Tibial artery (tissue), 4 donors: ENCODE data around the gene DOCK1.

ENCODE experiments used
- DNase-seq, 2 donors: peaks; one replicate each; pipeline ENCODE4 v3.0.0-alpha.2; 2019
- H3K27ac ChIP-seq, 2 donors: fragments of 200-600 bp; sonication (generic) in 1 of 2; 1 replicate in 1 of 2; 2 replicates in 1 of 2; pipeline ENCODE4 v1.5.1; 2018 to 2019; ENCODE audit warnings: mild to moderate bottlenecking in 1 of 2
- H3K27me3 ChIP-seq, 2 donors: fragments of 200-600 bp; sonication (generic) in 1 of 2; one replicate each; pipeline versions ENCODE4 v1.5.1 to v1.6.0; 2016 to 2019
- H3K36me3 ChIP-seq, 3 donors: fragments of 200-600 bp; sonication (generic) in 2 of 3; one replicate each; pipeline ENCODE4 v1.5.1; 2016 to 2019; ENCODE audit warnings: mild to moderate bottlenecking in 2 of 3
- H3K4me1 ChIP-seq, 4 donors: fragments of 200-600 bp; sonication (generic) in 2 of 4; 1 replicate in 3 of 4; 2 replicates in 1 of 4; pipeline ENCODE4 v1.5.1; 2016 to 2019
- H3K4me3 ChIP-seq, 2 donors: fragments of 200-600 bp; sonication (generic) in 1 of 2; 1 replicate in 1 of 2; 2 replicates in 1 of 2; pipeline ENCODE4 v1.5.1; 2018 to 2019; ENCODE audit warnings: mild to moderate bottlenecking in 2 of 2
- H3K9me3 ChIP-seq, 3 donors: fragments of 200-600 bp; sonication (generic) in 1 of 3; one replicate each; pipeline ENCODE4 v1.5.1; 2016 to 2019
- CTCF ChIP-seq, 2 experiments: fragments of 200-600 bp in 1 of 2; fragments of 450-650 bp in 1 of 2; IDR thresholded peaks; one replicate each; pipeline ENCODE4 v1.5.1; 2017 to 2019; ENCODE audit warnings: antibody characterized with exemption in 2 of 2, mild to moderate bottlenecking in 1 of 2, moderate library complexity in 1 of 2
- intact Hi-C: fragments of 100-400 bp; cut with DNase I; formaldehyde crosslinking; loops from one replicate; pipeline ENCODE4 v1.15.0; 2023; ENCODE audit warnings: low total_unique reads

Gene DOCK1

GRCh38 chr10:126904818-126905701, at the start of gene DOCK1:
TSS of gene DOCK1 (plus strand) at chr10:126905428. CDS start at chr10:126905518, 90 bp downstream.
- peak within 1 kb of the TSS; percentile 85 to 86 for H3K27ac ChIP-seq
- peaks cover 0 to 24% (median 18%) of the 10 kb centered on the region in 4 donors for H3K4me1 ChIP-seq
- H3K36me3 ChIP-seq, result no peaks in the 10 kb centered on the region
- peak; percentile 71 to 78 for DNase-seq
- intact Hi-C loops, result loop anchor here (10.0 kb wide), 1 partner anchor 490 kb away; no protein-coding TSS in a partner anchor
- no peaks in the 10 kb centered on the region for H3K9me3 ChIP-seq
- TF ChIP-seq CTCF (IDR thresholded peaks at IDR 0.05), result no peak
- H3K4me3 ChIP-seq, result peak within 1 kb of the TSS; percentile 86 to 99
- H3K27me3 ChIP-seq, result no peaks in the 10 kb centered on the region

DNA sequence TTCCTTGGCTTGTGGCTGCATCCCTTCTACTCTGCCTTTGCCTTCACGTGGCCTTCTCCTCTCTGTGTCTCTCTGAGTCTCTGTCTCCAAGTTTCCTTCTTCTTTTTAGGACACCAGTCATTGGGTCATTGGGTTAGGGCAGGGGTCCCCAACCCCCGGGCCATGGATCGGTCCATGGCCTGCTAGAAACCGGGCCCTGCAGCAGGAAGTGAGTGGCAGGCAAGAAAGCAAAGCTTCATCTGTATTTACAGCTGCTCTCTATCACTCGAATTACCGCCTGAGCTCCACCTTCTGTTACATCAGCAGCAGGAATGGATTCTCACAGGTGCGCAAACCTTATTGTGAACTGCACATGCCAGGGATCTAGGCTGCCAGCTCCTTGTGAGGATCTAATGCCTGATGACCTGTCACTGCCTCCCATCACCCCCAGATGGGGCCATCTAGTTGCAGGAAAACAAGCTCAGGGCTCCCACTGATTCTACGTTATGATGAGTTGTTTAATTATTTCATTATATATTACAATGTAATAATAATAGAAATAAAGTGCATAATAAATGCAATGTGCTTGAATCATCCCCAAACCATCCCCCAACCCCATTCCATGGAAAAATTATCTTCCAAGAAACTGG, 47.9 kb upstream of the DOCK1 start:
- no peak for DNase-seq
- intact Hi-C loops, result no loop called here
- Histone ChIP-seq H3K36me3 (no peaks in the 10 kb centered on the region), H3K9me3 (peaks cover 0 to 10% (median 0%) of the 10 kb centered on the region in 3 donors), H3K4me1 (no peaks in the 10 kb centered on the region), H3K27ac (no peak overlapping the region), H3K4me3 (no peak overlapping the region), H3K27me3 (peaks cover 0 to 4% of the 10 kb centered on the region in 2 donors)
- no peak for TF ChIP-seq CTCF (IDR thresholded peaks at IDR 0.05)

- no peak for DNase-seq
- TF ChIP-seq CTCF (IDR thresholded peaks at IDR 0.05), result no peak
- H3K4me3 ChIP-seq, result no peak overlapping the region
- no peaks in the 10 kb centered on the region for H3K36me3 ChIP-seq
- intact Hi-C loops, result no loop called here
- H3K27me3 ChIP-seq, result no peaks in the 10 kb centered on the region
- peaks cover 0 to 11% (median 2%) of the 10 kb centered on the region in 4 donors for H3K4me1 ChIP-seq
- no peaks in the 10 kb centered on the region for H3K9me3 ChIP-seq
- no peak overlapping the region for H3K27ac ChIP-seq
Measured at GRCh38 chr10:126867567-126868365, 37.5 kb upstream of the DOCK1 start.

DNA sequence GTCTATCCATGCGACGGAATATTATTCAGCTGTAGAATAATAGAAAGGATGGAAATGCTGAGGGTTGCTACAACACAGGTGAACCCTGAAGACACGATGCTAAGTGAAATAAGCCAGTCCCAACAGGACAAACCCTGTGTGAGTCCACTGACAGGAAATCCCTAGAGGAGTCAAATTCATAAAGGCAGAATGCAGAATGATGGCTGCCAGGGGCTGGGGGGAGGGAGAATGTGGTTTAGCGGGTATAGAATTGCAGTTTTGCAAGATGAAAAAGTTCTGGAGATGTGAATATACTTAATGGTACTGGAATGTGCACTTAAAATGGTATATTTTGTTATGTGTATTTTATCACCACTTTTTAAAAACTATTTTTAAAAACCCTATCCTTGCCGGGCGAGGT, 36.9 kb upstream of the DOCK1 start:
- intact Hi-C loops, result no loop called here
- H3K36me3 ChIP-seq, result no peaks in the 10 kb centered on the region
- DNase-seq, result no peak
- TF ChIP-seq CTCF (IDR thresholded peaks at IDR 0.05), result no peak
- H3K4me1 ChIP-seq, result peaks cover 0 to 11% (median 2%) of the 10 kb centered on the region in 4 donors
- H3K27ac ChIP-seq, result no peak overlapping the region
- H3K9me3 ChIP-seq, result no peaks in the 10 kb centered on the region
- H3K4me3 ChIP-seq, result no peak overlapping the region
- H3K27me3 ChIP-seq, result no peaks in the 10 kb centered on the region

- no peak for TF ChIP-seq CTCF (IDR thresholded peaks at IDR 0.05)
- peaks cover 0 to 10% (median 2%) of the 10 kb centered on the region in 4 donors for H3K4me1 ChIP-seq
- intact Hi-C loops, result no loop called here
- H3K9me3 ChIP-seq, result no peaks in the 10 kb centered on the region
- H3K27ac ChIP-seq, result no peak overlapping the region
- no peak overlapping the region for H3K4me3 ChIP-seq
- DNase-seq, result no peak
- peaks cover 0 to 4% of the 10 kb centered on the region in 2 donors for H3K27me3 ChIP-seq
- no peaks in the 10 kb centered on the region for H3K36me3 ChIP-seq
Measured at GRCh38 chr10:126872135-126872534, 33.1 kb upstream of the DOCK1 start.
